ENCODE results near the gene PIP4K2A.

PIP4K2A gene

DNA sequence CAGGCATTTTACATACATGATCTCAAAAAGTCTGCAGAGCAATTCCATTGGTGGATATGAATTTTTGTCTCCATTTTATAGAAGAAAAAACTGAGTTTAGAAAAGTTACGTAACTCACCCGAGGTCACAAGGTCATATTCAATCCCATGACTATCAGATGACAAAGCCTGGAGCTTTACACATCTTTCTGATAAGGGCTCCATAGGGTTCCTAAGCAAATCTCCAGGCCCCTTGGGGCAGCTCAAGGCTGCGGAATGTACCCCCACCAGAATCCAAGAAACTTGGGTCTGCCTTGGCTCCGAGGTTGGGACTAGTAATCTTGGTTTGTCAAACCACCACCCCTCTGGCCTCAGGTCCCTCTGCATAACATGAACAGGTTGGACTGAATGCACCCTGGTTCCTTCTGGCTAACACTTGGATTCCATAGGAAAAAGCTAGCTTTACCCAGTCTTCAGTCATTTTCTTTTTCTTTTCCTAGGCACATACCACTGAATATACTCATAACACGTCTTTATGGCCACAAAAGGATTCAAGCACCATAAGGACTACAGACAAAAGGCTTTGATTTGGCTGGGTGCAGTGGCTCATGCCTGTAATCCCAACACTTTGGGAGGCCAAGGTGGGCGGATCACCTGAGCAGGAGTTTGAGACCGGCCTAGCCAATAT lies 55.5 kb downstream of the PIP4K2A start:
- Histone ChIP-seq H3K9me3 (replicated peaks; ENCODE audit: low read length) (no peaks in the 10 kb centered on the region), H3K4me2 (ENCODE audit: low read length) (no peak overlapping the region), H3K27me3 (ENCODE audit: control insufficient read depth, insufficient read depth, low read length) (no peaks in the 10 kb centered on the region), H3K4me3 (ENCODE audit: low read length) (no peak overlapping the region), H3K36me3 (ENCODE audit: insufficient read depth, low read length) (no peaks in the 10 kb centered on the region), H3K9ac (ENCODE audit: low read depth, low read length) (no peak overlapping the region), H3K4me1 (ENCODE audit: control insufficient read depth, insufficient read depth, low read length) (peaks cover 12% of the 10 kb centered on the region)

DNA sequence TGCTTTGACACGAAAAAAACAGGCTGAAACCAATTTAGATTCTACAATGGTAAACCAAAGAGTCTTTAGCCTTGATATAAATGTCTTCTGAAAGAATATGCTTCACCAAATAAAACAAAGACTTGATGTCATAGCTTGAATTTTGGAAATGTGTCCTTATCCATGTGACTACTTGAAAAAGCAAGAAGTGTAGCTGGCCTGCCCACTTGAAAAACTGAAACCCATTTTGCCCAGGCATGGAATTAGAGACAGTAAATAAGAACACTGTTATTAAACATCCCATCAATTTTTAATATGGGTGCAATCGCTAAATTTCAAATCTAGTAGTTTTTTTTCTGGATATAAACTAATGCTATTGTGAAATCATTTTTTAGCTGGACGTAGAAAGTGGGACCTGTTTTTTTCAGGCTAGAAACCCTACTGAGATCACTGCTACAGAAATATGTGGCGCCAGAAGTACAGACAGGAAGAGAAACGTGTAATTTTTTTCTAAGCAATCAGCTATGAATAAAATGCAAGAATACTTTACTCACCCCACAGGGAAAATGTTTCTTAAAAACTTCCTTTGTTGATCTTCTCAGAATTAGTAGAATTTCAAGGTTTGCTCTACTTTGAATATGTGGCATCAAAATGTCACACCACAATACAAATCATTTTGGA lies 56.7 kb downstream of the PIP4K2A start:
- Histone ChIP-seq H3K9me3 (replicated peaks; ENCODE audit: low read length) (no peaks in the 10 kb centered on the region), H3K27me3 (ENCODE audit: control insufficient read depth, insufficient read depth, low read length) (no peaks in the 10 kb centered on the region), H3K9ac (ENCODE audit: low read depth, low read length) (no peak overlapping the region), H3K36me3 (ENCODE audit: insufficient read depth, low read length) (no peaks in the 10 kb centered on the region), H3K4me1 (ENCODE audit: control insufficient read depth, insufficient read depth, low read length) (peaks cover 17% of the 10 kb centered on the region), H3K4me2 (ENCODE audit: low read length) (no peak overlapping the region), H3K4me3 (ENCODE audit: low read length) (no peak overlapping the region)

DNA sequence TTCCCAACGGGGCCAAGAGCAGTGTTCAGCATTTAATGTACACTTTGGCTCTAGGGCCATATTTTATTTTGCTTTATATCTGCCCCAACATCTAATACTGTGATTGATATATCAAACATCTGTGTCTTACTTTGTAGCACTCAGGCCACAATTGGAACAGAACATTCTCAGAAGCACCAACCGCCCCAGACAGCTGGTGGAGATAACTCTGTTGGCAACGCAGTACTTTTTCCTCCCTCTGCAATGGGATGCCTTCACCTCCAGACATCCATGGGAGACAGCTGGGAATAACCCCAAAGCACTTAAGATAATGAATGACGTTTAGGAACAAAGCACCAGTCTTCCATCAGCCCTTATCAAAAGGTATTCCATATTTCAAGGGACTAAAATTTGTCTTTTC lies 57.4 kb downstream of the PIP4K2A start:
- Histone ChIP-seq H3K9ac (ENCODE audit: low read depth, low read length) (no peak overlapping the region), H3K36me3 (ENCODE audit: insufficient read depth, low read length) (no peaks in the 10 kb centered on the region), H3K4me2 (ENCODE audit: low read length) (no peak overlapping the region), H3K9me3 (replicated peaks; ENCODE audit: low read length) (no peaks in the 10 kb centered on the region), H3K4me1 (ENCODE audit: control insufficient read depth, insufficient read depth, low read length) (peaks cover 21% of the 10 kb centered on the region), H3K27me3 (ENCODE audit: control insufficient read depth, insufficient read depth, low read length) (no peaks in the 10 kb centered on the region), H3K4me3 (ENCODE audit: low read length) (no peak overlapping the region)

DNA sequence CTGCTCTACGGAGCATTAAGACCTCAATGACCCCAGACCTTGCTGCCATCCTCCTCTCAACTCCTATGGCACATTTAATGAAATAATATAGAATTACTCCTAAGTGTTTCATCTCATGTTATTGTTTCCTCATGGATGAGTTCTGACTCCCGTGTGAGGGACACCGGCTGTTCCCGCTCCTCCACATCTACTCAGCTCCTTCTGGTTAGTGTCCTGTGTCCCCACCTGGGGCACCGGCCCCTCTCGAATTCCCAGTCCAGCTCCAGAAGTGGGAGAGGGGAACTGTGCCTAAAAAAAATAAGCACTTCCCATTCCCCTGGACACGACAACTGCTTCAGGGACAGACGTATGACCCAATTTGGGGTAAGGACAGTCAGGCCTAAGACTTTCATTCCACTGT lies 58.3 kb downstream of the PIP4K2A start:
- Histone ChIP-seq H3K9ac (ENCODE audit: low read depth, low read length) (no peak overlapping the region), H3K27me3 (ENCODE audit: control insufficient read depth, insufficient read depth, low read length) (no peaks in the 10 kb centered on the region), H3K4me3 (ENCODE audit: low read length) (no peak overlapping the region), H3K4me1 (ENCODE audit: control insufficient read depth, insufficient read depth, low read length) (peaks cover 29% of the 10 kb centered on the region), H3K4me2 (ENCODE audit: low read length) (no peak overlapping the region), H3K36me3 (ENCODE audit: insufficient read depth, low read length) (no peaks in the 10 kb centered on the region), H3K9me3 (replicated peaks; ENCODE audit: low read length) (no peaks in the 10 kb centered on the region)

DNA sequence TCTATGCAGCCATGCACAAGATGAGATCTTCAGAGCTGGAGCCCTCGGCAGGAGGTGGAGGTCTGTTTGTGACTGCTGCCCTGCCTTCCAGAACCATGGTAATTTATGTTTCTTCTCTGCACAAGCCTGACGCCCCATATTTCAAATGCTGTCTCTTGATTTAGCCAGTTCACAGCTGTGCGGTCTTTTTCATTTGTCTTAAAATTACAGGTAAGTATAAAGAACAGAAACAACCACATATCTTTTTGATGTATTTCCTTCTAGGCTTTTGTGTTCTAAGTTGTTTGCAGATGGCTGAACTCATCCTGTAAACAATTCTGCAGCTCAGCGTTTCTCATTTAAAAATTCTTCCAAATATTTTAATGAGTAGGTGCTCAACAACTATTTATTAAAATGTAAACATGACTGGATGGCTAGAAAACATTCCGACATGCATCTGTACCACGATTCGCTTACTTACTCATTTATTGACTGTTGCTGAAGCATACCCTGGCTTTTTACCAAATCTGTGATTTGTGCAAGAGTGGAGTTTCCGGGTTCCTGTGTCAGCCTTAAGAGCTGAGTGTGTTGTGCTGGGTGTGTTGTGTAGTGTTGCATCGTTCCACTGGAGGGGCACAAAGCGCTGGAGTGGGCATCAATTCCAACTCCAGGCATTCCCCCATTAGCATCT lies 58.9 kb downstream of the PIP4K2A start:
- Histone ChIP-seq H3K4me1 (ENCODE audit: control insufficient read depth, insufficient read depth, low read length) (peaks cover 29% of the 10 kb centered on the region), H3K9ac (ENCODE audit: low read depth, low read length) (no peak overlapping the region), H3K4me3 (ENCODE audit: low read length) (no peak overlapping the region), H3K27me3 (ENCODE audit: control insufficient read depth, insufficient read depth, low read length) (no peaks in the 10 kb centered on the region), H3K4me2 (ENCODE audit: low read length) (no peak overlapping the region), H3K36me3 (ENCODE audit: insufficient read depth, low read length) (no peaks in the 10 kb centered on the region), H3K9me3 (replicated peaks; ENCODE audit: low read length) (no peaks in the 10 kb centered on the region)

DNA sequence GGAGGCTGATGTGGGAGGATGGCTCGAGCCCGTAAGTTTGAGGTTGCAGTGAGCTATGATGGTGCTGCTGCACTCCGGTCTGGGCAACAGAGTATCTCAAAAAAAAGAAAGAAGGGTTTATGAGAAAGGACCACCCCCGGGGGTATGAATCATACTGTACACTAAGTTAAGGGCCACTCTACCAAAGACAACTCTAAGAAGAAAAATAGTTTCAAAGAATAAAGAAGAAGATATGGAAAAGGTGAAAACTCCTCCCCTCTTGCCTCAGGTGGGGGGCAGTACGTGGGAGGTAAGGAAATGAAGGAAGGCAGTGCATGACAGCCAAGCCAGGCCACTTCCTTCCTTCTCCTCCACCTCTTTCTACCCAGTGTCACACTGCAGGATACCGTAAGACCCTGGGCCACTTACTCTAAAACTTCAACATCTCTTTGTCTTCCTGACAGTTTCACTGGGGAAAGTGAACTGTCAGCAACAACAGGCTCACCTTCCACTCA lies 61.3 kb downstream of the PIP4K2A start:
- Histone ChIP-seq H3K4me2 (ENCODE audit: low read length) (no peak overlapping the region), H3K36me3 (ENCODE audit: insufficient read depth, low read length) (no peaks in the 10 kb centered on the region), H3K4me3 (ENCODE audit: low read length) (no peak overlapping the region), H3K27me3 (ENCODE audit: control insufficient read depth, insufficient read depth, low read length) (no peaks in the 10 kb centered on the region), H3K9ac (ENCODE audit: low read depth, low read length) (no peak overlapping the region), H3K9me3 (replicated peaks; ENCODE audit: low read length) (no peaks in the 10 kb centered on the region), H3K4me1 (ENCODE audit: control insufficient read depth, insufficient read depth, low read length) (peaks cover 31% of the 10 kb centered on the region)

DNA sequence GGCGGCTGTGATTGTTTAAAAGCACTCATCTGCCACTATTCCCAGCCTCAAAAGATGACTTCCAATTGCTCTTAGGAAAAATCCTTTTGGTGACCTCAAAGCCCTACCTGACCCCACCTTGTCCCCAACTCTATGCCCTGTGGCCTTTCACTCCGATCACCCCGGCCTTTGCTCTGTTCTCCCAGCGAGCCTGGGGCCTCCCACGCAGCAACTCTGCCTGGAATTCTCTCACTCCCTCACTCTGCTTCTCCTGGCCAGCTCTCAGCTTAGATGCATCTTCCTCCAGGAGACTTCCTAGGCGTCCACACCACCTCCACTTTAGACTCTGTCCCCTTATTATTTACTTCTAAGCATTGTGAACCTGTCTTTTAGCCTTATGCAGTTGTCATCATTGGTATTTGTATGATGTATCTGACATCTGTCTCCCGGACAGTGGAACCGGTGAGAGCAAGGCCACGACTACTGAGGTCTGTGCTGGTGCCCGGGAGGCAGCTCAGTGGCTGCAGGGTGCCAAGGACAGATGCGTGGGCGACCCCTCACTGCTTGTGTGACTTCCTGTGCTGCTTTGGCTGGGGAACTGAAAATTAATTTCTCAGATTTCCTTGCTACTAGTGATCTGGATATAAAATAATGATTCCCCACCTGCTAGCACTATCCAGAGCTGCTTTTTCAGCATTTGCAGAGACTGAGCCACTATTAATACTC lies 63.0 kb downstream of the PIP4K2A start:
- no peak overlapping the region for H3K9ac ChIP-seq (ENCODE audit: low read depth, low read length)
- H3K4me2 ChIP-seq (ENCODE audit: low read length) = no peak overlapping the region
- no peaks in the 10 kb centered on the region for H3K27me3 ChIP-seq (ENCODE audit: control insufficient read depth, insufficient read depth, low read length)
- H3K4me1 ChIP-seq (ENCODE audit: control insufficient read depth, insufficient read depth, low read length) = peaks cover 33% of the 10 kb centered on the region
- H3K36me3 ChIP-seq (ENCODE audit: insufficient read depth, low read length) = no peaks in the 10 kb centered on the region
- no peak overlapping the region for H3K4me3 ChIP-seq (ENCODE audit: low read length)
- no peaks in the 10 kb centered on the region for H3K9me3 ChIP-seq (replicated peaks; ENCODE audit: low read length)

DNA sequence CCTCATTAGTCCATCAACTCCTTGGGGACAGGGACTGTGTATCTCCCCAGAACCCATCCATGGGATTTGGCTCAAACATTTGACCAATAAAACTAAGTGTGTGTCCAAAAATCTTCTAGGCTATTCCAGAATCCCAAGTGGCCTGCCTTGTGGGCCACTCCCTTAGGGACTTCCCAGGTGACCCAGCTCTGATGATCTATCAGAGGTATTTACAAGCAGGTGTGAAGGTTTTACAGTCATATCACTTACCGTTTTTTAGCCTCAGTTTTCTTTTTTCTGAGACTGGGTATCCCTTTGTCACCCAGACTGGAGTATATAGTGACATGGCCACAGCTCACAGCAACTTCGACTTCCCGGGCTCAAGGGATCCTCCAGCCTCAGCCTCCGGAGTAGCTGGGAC lies 64.4 kb downstream of the PIP4K2A start:
- Histone ChIP-seq H3K4me1 (ENCODE audit: control insufficient read depth, insufficient read depth, low read length) (peaks cover 33% of the 10 kb centered on the region), H3K27me3 (ENCODE audit: control insufficient read depth, insufficient read depth, low read length) (no peaks in the 10 kb centered on the region), H3K9me3 (replicated peaks; ENCODE audit: low read length) (no peaks in the 10 kb centered on the region), H3K4me3 (ENCODE audit: low read length) (no peak overlapping the region), H3K4me2 (ENCODE audit: low read length) (no peak overlapping the region), H3K9ac (ENCODE audit: low read depth, low read length) (no peak overlapping the region), H3K36me3 (ENCODE audit: insufficient read depth, low read length) (no peaks in the 10 kb centered on the region)

DNA sequence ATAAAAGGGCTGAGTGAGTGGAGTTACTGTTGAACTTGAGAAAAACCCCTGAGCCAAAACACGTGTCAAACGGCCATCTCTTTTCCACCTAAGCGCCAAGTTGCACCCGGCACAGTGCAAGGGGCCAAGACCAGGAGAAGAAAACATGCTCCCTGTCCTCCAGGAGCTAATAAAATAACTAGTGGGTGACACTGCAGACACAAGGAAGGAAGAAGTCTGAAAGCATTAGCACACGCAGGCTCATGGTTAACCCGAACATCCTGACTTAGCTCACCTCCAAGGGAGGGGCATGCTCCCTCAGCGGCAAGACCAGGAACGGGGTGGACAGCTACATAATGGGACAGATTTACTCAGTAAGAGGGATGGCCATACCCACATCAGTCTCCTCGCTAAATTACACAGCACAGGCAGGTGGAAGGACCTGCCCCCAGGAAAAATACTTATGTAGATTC lies 65.0 kb downstream of the PIP4K2A start:
- Histone ChIP-seq H3K36me3 (ENCODE audit: insufficient read depth, low read length) (no peaks in the 10 kb centered on the region), H3K27me3 (ENCODE audit: control insufficient read depth, insufficient read depth, low read length) (no peaks in the 10 kb centered on the region), H3K4me2 (ENCODE audit: low read length) (no peak overlapping the region), H3K9ac (ENCODE audit: low read depth, low read length) (no peak overlapping the region), H3K4me3 (ENCODE audit: low read length) (no peak overlapping the region), H3K4me1 (ENCODE audit: control insufficient read depth, insufficient read depth, low read length) (peaks cover 33% of the 10 kb centered on the region), H3K9me3 (replicated peaks; ENCODE audit: low read length) (no peaks in the 10 kb centered on the region)

DNA sequence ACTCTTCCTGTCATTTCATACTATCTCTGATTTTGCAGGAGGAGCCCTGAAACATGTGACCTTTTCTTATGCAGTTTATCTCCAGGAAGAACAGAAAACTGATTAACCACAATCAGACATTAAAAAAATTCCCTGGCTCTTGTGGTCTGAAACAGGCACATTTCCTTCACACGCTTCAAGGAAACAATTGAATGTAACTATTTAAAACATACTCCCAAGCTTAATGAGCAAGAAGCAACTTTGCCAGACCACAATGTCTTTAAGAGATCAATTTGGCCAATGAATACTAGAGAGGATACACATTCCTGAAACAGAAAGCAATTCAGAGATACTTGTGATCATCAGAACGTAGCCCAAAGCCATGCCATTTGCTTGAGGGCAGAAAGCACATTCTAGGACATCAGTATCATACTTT lies 65.8 kb downstream of the PIP4K2A start:
- H3K4me1 ChIP-seq (ENCODE audit: control insufficient read depth, insufficient read depth, low read length) = peaks cover 33% of the 10 kb centered on the region

DNA sequence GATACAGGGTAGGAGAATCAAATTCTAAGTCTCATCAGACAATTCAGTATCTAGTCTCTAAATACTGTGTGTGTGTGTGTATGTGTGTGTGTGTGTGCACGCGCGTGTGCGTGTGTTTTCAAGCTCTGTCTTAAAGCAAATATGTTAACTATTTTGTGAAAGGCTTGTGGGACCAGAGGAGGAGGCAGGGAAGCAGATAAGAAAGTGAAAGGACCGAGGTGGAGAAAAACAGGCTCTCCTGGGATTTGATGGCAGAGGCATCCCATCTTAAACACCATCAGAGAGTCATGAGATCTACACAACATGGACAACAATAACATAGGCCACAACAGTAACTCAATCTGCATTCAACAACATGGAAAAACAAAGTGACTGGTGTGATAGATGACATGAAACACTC lies 67.1 kb downstream of the PIP4K2A start:
- Histone ChIP-seq H3K4me1 (ENCODE audit: control insufficient read depth, insufficient read depth, low read length) (peaks cover 25% of the 10 kb centered on the region), H3K9me3 (replicated peaks; ENCODE audit: low read length) (no peaks in the 10 kb centered on the region), H3K36me3 (ENCODE audit: insufficient read depth, low read length) (no peaks in the 10 kb centered on the region), H3K27me3 (ENCODE audit: control insufficient read depth, insufficient read depth, low read length) (no peaks in the 10 kb centered on the region), H3K4me2 (ENCODE audit: low read length) (no peak overlapping the region), H3K9ac (ENCODE audit: low read depth, low read length) (no peak overlapping the region), H3K4me3 (ENCODE audit: low read length) (no peak overlapping the region)

More for the DNA sequence above, 65.8 kb downstream of the PIP4K2A start:
- H3K9me3 ChIP-seq (replicated peaks; ENCODE audit: low read length) = no peaks in the 10 kb centered on the region
- H3K4me3 ChIP-seq (ENCODE audit: low read length) = no peak overlapping the region
- no peak overlapping the region for H3K9ac ChIP-seq (ENCODE audit: low read depth, low read length)
- no peaks in the 10 kb centered on the region for H3K36me3 ChIP-seq (ENCODE audit: insufficient read depth, low read length)
- peak overlapping the region; percentile 41 for H3K4me2 ChIP-seq (ENCODE audit: low read length)
- H3K27me3 ChIP-seq (ENCODE audit: control insufficient read depth, insufficient read depth, low read length) = no peaks in the 10 kb centered on the region

All from skeletal muscle satellite cell (primary cell).